ENCODE results near the gene SVOPL.
"Not testable (repeated sequence)": the region's sequence is repeated elsewhere in the genome, so short reads cannot be mapped to it uniquely, and the experiment has no call there.

SVOPL gene

DNA sequence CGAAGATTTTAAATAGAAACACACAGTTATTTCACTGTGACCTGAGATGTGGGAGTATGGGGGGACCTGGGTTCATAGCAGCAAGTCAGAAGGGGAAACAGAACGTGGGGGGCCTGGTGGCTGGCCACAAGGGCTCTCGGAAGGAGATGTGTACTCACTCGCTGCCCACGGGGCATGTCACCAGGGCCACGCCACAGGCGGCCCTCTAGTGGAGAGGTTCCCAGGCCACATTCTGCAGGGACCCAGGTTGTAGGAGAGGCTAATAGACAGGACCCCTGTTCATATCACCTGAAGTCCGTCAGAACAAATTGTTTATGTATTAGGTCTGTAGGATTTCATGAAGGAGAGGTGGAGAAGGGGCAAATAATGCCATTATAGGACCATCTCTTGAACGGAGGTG is 25.1 kb upstream of the SVOPL start:
- Mint-ChIP-seq H3K9me3 (no peaks in the 10 kb centered on the region), H3K27ac (no peak overlapping the region), H3K36me3 (ENCODE audit: low read depth) (no peaks in the 10 kb centered on the region), H3K4me1 (ENCODE audit: low read depth) (no peaks in the 10 kb centered on the region), H3K4me3 (no peak overlapping the region), H3K27me3 (ENCODE audit: low read depth) (no peaks in the 10 kb centered on the region)

DNA sequence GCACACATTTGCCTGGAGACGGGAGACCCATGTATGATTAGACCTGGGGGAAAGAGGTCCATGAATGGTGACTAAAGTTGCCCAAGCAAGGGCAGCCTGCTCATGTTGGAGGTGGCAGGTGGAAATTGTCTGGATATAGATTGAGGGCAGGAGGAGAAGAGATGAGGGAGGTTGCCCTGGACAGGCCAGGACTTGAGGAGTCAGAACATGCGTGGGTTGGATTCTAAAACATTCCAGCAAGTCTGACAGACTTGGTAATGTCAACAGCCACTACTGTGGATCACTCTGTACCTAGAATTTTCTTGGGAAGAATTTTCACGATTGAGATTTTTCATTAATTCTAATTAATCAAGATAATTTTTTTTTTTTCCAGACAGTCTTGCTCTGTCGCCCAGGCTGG is 19.1 kb upstream of the SVOPL start:
- Mint-ChIP-seq H3K27ac (no peak overlapping the region), H3K9me3 (no peaks in the 10 kb centered on the region), H3K4me1 (ENCODE audit: low read depth) (peaks cover 8% of the 10 kb centered on the region), H3K4me3 (no peak overlapping the region), H3K36me3 (ENCODE audit: low read depth) (no peaks in the 10 kb centered on the region), H3K27me3 (ENCODE audit: low read depth) (peaks cover 24% of the 10 kb centered on the region)

DNA sequence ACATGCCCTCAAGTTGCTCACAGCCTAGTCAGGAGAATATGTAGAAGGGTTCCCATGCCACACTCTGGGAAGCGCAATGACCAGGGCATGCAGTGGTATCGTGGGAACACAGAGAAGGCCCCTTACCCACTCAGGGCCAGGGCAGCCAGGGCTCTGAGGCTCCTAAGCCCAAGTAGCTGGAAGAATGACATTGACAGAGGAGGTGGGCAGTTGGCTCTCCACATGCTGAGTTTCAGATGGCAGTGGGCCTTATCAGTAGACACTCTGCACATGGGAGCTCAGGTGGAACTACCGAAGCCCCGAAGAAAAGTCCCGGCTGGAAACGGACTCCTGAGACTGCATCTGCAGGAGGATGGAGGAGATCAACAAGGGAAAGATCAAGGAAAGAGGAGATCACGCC is 15.7 kb upstream of the SVOPL start:
- no peak overlapping the region for H3K27ac Mint-ChIP-seq
- H3K36me3 Mint-ChIP-seq (ENCODE audit: low read depth), result no peaks in the 10 kb centered on the region
- peaks cover 24% of the 10 kb centered on the region for H3K27me3 Mint-ChIP-seq (ENCODE audit: low read depth)
- no peaks in the 10 kb centered on the region for H3K9me3 Mint-ChIP-seq
- peaks cover 15% of the 10 kb centered on the region for H3K4me1 Mint-ChIP-seq (ENCODE audit: low read depth)
- peak overlapping the region; percentile 27 for H3K4me3 Mint-ChIP-seq

DNA sequence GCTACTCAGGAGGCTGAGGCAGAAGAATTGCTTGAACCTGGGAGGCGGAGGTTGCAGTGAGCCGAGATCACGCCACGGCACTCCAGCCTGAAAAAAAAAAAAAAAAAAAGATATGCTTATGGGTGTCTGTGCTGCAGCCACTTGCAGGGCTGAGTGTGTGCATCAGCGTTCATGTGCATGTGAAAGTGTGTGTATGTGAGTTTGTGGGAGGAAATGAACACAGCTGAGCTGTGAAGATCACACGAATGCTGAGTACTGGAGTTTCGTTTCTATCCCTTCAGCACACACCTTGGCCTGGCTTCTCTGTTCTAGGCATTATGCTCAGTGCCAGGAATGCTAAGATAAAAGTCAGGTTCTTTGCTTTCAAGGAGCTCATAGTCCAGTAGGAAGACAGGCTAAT is 12.0 kb upstream of the SVOPL start:
- Mint-ChIP-seq H3K4me1 (ENCODE audit: low read depth) (peaks cover 11% of the 10 kb centered on the region), H3K36me3 (ENCODE audit: low read depth) (no peaks in the 10 kb centered on the region), H3K27ac (no peak overlapping the region), H3K9me3 (no peaks in the 10 kb centered on the region), H3K27me3 (ENCODE audit: low read depth) (peaks cover 18% of the 10 kb centered on the region), H3K4me3 (no peak overlapping the region)

DNA sequence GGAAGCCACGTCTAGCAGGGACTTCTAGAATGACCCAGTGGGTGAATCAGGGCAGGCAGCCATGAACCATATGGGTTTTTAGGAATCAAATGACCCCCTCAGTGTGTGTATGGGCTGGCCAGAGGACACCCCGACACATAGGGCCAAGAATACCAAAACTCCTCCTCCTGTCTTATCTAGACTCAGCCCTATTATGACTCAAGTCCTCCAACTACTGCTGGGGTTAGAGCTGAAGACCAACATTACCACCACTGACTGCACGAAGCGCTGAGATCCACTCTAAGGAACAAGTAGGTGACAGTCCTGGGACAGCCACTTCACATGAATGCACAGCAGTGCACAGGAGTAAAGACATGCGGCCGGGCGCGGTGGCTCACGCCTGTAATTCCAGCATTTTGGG is 11.5 kb upstream of the SVOPL start:
- Mint-ChIP-seq H3K4me3 (no peak overlapping the region), H3K9me3 (no peaks in the 10 kb centered on the region), H3K4me1 (ENCODE audit: low read depth) (peaks cover 6% of the 10 kb centered on the region), H3K36me3 (ENCODE audit: low read depth) (no peaks in the 10 kb centered on the region), H3K27ac (no peak overlapping the region), H3K27me3 (ENCODE audit: low read depth) (peaks cover 12% of the 10 kb centered on the region)

DNA sequence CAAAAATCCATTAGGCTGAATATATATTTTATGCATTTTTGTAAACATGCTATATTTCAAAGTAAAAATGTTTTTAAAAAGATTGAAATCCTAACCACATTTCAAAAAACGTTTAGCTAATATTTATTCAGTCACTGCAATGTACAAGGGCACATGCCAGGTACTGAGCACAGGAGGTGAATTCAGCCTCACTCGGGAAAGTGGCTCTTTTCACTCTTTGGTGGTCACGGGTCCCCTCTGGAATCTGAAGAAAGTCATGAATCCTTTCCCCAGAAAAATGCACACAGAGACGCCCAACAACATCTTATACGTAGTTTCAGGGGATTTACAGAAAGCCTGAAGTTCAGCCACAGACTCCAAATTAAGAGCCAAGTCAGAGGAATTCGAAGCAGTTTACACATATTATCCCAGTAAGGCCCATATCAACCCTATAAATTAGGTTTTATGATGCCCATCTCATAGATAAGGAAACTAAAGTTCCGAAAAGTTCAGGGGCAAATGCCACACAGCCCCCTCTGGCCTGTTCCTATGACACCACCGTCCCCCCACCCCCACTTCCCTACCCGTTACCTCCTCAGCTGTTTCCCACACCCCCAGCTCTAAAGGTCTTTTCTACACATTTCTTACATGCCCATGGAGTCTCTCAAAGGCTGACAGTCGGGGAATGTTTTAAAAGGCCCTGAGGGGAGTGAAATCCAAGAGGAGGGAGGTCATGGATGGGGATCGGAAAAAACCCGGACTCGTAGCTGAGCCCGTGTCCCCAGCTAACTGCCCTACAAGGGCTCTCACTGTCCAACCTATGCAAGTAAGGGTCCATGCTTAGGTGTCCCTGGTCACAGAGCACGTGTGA is 9.6 kb upstream of the SVOPL start:
- H3K27me3 Mint-ChIP-seq (ENCODE audit: low read depth), result peaks cover under 1% of the 10 kb centered on the region
- no peak overlapping the region for H3K27ac Mint-ChIP-seq
- H3K36me3 Mint-ChIP-seq (ENCODE audit: low read depth), result no peaks in the 10 kb centered on the region
- no peak overlapping the region for H3K4me3 Mint-ChIP-seq
- no peaks in the 10 kb centered on the region for H3K9me3 Mint-ChIP-seq
- peaks cover 6% of the 10 kb centered on the region for H3K4me1 Mint-ChIP-seq (ENCODE audit: low read depth)

DNA sequence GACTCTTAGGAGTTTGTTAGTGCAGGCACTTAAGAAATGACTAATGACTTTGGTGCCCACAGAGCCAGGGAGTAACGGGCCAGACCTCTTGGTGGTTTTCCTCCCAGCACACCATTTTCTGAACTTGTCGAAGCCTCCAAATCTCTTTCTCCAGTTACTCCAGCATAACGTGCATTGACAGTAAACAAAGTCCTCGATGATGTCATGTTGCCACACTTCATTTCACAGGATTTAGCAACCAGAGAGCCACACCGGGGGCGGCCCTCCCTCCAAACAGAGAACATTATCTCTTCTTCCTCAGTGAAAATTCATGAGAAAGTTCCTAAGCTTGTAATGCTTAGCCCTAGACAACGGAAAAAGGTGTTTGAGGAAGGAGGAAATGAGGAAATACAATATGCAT is 4.0 kb upstream of the SVOPL start:
- Mint-ChIP-seq H3K4me1 (ENCODE audit: low read depth) (no peaks in the 10 kb centered on the region), H3K9me3 (no peaks in the 10 kb centered on the region), H3K36me3 (ENCODE audit: low read depth) (no peaks in the 10 kb centered on the region), H3K27me3 (ENCODE audit: low read depth) (peaks cover 5% of the 10 kb centered on the region), H3K4me3 (no peak overlapping the region), H3K27ac (no peak overlapping the region)

DNA sequence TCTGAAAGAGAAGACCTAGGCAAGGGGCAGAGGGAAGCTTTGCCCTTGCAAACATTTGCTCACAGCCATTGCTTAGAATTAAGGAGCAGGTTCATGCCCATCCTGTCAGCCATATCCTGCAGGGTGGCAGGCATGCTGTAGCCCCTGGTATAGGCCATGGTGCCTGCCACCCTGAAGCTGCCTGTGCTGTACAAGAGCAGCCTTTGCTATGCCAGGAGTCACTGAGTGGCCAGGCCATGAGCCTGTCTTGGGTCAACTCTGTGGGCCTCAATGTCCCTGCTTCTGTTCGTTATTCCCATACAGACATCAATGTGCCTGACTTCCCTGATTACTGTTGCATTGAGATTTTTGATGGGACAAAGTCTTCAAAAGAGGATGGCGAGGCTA is 368 bp upstream of the SVOPL start:
- no peak overlapping the region for H3K4me3 Mint-ChIP-seq
- no peaks in the 10 kb centered on the region for H3K4me1 Mint-ChIP-seq (ENCODE audit: low read depth)
- H3K9me3 Mint-ChIP-seq, result no peaks in the 10 kb centered on the region
- H3K36me3 Mint-ChIP-seq (ENCODE audit: low read depth), result no peaks in the 10 kb centered on the region
- peaks cover 5% of the 10 kb centered on the region for H3K27me3 Mint-ChIP-seq (ENCODE audit: low read depth)
- no peak overlapping the region for H3K27ac Mint-ChIP-seq

DNA sequence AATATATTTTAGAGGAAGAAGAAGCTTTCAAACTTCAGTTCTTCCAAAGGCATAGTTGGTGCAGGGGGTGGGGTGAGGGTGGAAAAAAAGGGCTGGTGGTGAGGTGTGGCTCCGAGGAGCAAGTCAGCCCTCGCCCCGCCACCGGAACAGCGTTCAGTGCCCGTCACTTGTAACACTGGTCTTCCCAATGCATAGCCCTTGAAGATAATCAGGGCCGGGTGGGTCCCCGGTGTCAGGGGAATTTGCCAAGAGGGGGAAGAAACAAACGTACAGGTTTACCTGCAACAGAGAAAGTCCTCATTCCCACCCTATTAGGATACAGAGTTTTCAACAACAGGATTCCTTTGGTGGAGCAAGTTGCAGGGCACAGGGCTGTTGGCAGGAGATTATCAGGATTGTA is 1.5 kb downstream of the SVOPL start:
- Mint-ChIP-seq H3K27ac (no peak overlapping the region), H3K4me3 (no peak overlapping the region), H3K36me3 (ENCODE audit: low read depth) (no peaks in the 10 kb centered on the region), H3K9me3 (no peaks in the 10 kb centered on the region), H3K4me1 (ENCODE audit: low read depth) (no peaks in the 10 kb centered on the region), H3K27me3 (ENCODE audit: low read depth) (peaks cover 5% of the 10 kb centered on the region)

DNA sequence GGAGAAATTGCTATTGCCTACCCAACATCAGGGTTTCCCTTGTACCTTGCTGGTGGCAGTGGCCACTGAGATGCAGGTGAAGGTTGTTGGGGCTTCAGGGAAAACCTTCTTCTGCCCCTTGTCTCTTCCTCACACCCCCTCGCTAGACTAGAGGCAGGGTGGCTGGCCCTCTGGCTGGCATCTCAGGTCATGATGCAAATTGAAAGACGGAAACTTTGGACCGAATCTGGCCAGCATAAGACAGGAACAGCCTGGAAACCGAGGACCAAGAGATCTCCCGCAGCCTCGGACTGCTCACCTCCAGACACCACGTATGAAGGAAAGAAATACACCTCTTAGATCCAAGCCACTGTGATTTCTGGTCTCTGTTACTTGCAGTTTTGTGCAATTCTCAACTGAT is 2.9 kb downstream of the SVOPL start:
- H3K27ac Mint-ChIP-seq, result no peak overlapping the region
- no peaks in the 10 kb centered on the region for H3K4me1 Mint-ChIP-seq (ENCODE audit: low read depth)
- H3K27me3 Mint-ChIP-seq (ENCODE audit: low read depth), result peaks cover 5% of the 10 kb centered on the region
- no peak overlapping the region for H3K4me3 Mint-ChIP-seq
- no peaks in the 10 kb centered on the region for H3K36me3 Mint-ChIP-seq (ENCODE audit: low read depth)
- H3K9me3 Mint-ChIP-seq, result no peaks in the 10 kb centered on the region

DNA sequence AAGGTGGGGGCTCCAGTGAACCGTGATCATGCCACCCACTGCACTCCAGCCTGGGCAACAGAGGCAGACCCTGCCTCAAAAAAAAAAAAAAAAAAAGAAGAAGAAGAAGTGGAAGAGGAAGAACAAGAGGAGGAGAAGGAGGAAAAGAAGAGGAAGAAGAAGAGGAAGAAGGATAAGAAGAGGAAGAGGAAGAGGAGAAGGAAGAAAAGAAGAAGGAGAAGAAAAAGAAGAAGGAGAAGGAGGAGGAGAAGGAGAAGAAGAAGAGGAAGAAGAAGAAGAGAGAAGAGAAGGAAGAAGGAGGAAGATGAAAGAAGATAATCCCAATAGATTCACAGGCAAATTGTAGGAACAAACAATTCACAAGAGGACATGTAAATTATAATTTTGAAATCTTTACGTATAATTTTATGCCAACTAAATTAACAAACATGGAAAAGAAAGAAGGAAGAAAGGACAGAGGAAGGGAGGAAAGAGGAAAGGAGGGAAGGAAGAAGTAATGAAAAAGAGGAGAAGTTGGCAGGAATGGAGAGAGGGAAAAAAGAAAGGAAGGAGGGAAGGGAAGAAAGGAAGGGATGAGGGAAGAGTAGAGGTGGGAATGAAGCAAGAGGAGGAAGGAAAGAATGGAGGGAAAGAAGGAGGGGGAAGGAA is 3.5 kb downstream of the SVOPL start:
- Mint-ChIP-seq H3K27ac (no peak overlapping the region), H3K4me1 (ENCODE audit: low read depth) (no peaks in the 10 kb centered on the region), H3K36me3 (ENCODE audit: low read depth) (no peaks in the 10 kb centered on the region), H3K9me3 (no peaks in the 10 kb centered on the region), H3K4me3 (no peak overlapping the region), H3K27me3 (ENCODE audit: low read depth) (peaks cover 5% of the 10 kb centered on the region)

DNA sequence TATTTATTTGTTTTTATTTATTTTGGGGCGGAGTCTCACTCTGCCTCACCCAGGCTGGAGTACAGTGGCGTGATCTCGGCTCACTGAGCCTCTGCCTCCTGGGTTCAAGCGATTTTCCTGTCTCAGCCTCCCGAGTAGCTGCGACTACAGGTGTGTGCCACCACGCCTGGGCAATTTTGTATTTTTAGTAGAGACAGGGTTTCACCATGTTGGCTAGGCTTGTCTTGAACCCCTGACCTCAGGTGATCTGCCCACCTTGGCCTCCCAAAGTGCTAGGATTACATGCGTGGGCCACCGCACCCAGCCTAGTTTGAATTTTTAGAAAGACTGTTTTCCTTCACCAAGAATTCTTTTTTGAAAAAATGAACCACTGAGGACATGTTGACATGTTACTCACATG is 5.4 kb downstream of the SVOPL start:
- H3K36me3 Mint-ChIP-seq (ENCODE audit: low read depth); H3K9me3 Mint-ChIP-seq; H3K4me3 Mint-ChIP-seq; H3K4me1 Mint-ChIP-seq (ENCODE audit: low read depth); H3K27ac Mint-ChIP-seq; H3K27me3 Mint-ChIP-seq (ENCODE audit: low read depth): not testable (repeated sequence)

DNA sequence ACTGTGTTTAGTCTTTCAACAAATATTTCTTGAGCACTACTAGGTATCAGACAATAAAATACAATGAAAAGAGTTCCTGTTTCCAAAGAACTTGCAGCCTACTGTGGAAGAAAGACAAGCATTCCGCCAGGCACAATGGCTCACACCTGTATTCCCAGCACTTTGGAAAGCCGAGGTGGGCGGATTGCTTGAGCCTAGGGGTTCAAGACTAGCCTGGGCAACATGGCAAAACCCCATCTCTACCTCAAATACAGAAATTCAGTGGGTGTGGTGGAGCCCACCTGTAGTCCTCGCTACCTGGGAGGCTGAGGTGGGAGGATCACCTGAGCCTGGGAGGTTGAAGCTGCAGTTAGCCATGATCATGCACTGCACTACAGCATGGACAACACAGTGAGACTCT is 6.1 kb downstream of the SVOPL start:
- no peak overlapping the region for H3K27ac Mint-ChIP-seq
- no peaks in the 10 kb centered on the region for H3K4me1 Mint-ChIP-seq (ENCODE audit: low read depth)
- H3K36me3 Mint-ChIP-seq (ENCODE audit: low read depth), result no peaks in the 10 kb centered on the region
- no peaks in the 10 kb centered on the region for H3K9me3 Mint-ChIP-seq
- peaks cover 4% of the 10 kb centered on the region for H3K27me3 Mint-ChIP-seq (ENCODE audit: low read depth)
- H3K4me3 Mint-ChIP-seq, result no peak overlapping the region

DNA sequence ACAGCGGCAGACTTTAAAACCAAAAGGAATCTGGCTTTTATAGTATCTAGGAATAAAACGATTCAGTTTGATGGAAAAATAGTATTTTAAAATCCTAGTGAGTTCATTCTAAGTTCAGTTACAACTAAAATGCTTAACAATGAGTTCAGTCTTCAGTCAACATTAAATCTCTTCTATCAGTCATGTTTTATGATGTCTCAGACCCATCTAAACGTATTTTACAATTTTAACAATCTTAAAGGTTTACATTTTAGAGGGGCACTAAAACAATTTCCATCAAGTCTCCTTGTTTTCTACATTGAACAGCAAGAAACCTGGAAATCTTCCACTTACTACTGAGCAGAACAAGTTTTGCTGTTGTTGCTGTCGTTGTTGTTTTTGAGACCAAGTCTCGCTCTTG is 10.0 kb downstream of the SVOPL start:
- H3K9me3 Mint-ChIP-seq, result no peaks in the 10 kb centered on the region
- H3K36me3 Mint-ChIP-seq (ENCODE audit: low read depth), result no peaks in the 10 kb centered on the region
- no peaks in the 10 kb centered on the region for H3K4me1 Mint-ChIP-seq (ENCODE audit: low read depth)
- no peak overlapping the region for H3K4me3 Mint-ChIP-seq
- no peak overlapping the region for H3K27ac Mint-ChIP-seq
- peaks cover 4% of the 10 kb centered on the region for H3K27me3 Mint-ChIP-seq (ENCODE audit: low read depth)

DNA sequence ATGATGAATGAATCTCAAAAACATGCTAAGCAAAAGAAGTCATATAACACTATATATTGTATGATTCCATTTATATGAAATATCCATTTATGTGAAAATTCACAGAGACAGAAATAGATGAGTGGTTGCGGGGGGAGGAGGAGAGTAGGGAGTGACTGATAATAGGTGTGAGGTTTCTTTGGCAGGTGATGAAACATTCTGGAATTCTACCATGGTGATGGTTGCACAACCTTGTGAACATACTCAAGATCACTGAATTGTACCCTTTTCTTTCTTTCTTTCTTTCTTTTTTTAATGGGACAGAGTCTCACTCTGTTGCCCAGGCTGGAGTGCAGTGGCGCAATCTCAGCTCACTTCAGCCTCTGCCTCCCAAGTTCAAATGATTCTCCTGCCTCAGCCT is 10.7 kb downstream of the SVOPL start:
- Mint-ChIP-seq H3K36me3 (ENCODE audit: low read depth) (no peaks in the 10 kb centered on the region), H3K27ac (no peak overlapping the region), H3K4me3 (no peak overlapping the region), H3K4me1 (ENCODE audit: low read depth) (no peaks in the 10 kb centered on the region), H3K9me3 (no peaks in the 10 kb centered on the region), H3K27me3 (ENCODE audit: low read depth) (peaks cover 4% of the 10 kb centered on the region)

Measured in T-helper 1 cell treated with Interleukin-12 subunit alpha and Interleukin-12 subunit beta and Interleukin-4 antibody, amounts not matched to agents 30 μg/mL and 1 μg/mL, for 36 hours (primary cell).